Measurements from ENCODE around the gene PKP3.

GRCh38 chr11:396511-396947 lies 2.5 kb downstream of the PKP3 start:
- TF ChIP-seq POLR2AphosphoS5 (IDR thresholded peaks at IDR 0.05; ENCODE audit: low read depth, low read length) (no peak), POLR2A (IDR thresholded peaks at IDR 0.05; ENCODE audit: low read depth, low read length) (no peak), TAF1 (IDR thresholded peaks at IDR 0.05; ENCODE audit: low read depth, low read length) (no peak)
